MM.1S (cell line): ENCODE measurements around the gene ZNF667.

Source experiments
- DNase-seq: peaks from one replicate; pipeline ENCODE4 v3.0.0-alpha.2; 2015
- H2AFZ ChIP-seq: fragments of 300-600 bp; sonication (generic); 2 replicates; pipeline ENCODE4 v1.6.0; 2016; ENCODE audit warnings: antibody characterized with exemption, low read length
- H3F3A ChIP-seq: fragments of 300-600 bp; sonication (generic); 2 replicates; pipeline ENCODE4 v1.6.1; 2016; ENCODE audit warnings: mild to moderate bottlenecking, antibody characterized with exemption, low read length, moderate library complexity, mixed read lengths; ENCODE audit not compliant: insufficient read depth
- H3K27ac ChIP-seq: fragments of 300-600 bp; sonication (generic); 2 replicates; pipeline ENCODE4 v1.5.1; 2016; ENCODE audit warnings: mild to moderate bottlenecking, low read length
- H3K27me3 ChIP-seq: fragments of 300-600 bp; sonication (generic); replicated peaks from 2 replicates; pipeline ENCODE4 v1.6.0; 2016; ENCODE audit warnings: low read length; ENCODE audit not compliant: insufficient read depth
- H3K36me3 ChIP-seq: fragments of 300-600 bp; sonication (generic); replicated peaks from 2 replicates; pipeline ENCODE4 v1.6.1; 2016; ENCODE audit warnings: mild to moderate bottlenecking, low read length, mixed read lengths; ENCODE audit not compliant: insufficient read depth
- H3K4me1 ChIP-seq: fragments of 300-600 bp; sonication (generic); 2 replicates; pipeline ENCODE4 v1.6.1; 2016; ENCODE audit warnings: low read length, mixed read lengths
- H3K4me2 ChIP-seq: fragments of 300-600 bp; sonication (generic); 2 replicates; pipeline ENCODE4 v1.6.0; 2016; ENCODE audit warnings: low read depth, low read length
- H3K4me3 ChIP-seq: fragments of 300-600 bp; sonication (generic); 2 replicates; pipeline ENCODE4 v1.5.1; 2016; ENCODE audit warnings: low read length, mixed read lengths
- H3K79me2 ChIP-seq: fragments of 300-600 bp; sonication (generic); 2 replicates; pipeline ENCODE4 v1.6.1; 2016; ENCODE audit warnings: mixed run types, low read length, mixed read lengths
- H3K9ac ChIP-seq: fragments of 300-600 bp; sonication (generic); 2 replicates; pipeline ENCODE4 v1.6.1; 2016; ENCODE audit warnings: low read length, mixed read lengths
- H3K9me2 ChIP-seq: fragments of 300-600 bp; sonication (generic); replicated peaks from 2 replicates; pipeline ENCODE4 v1.6.1; 2016; ENCODE audit warnings: mild to moderate bottlenecking, low read length, mixed read lengths; ENCODE audit not compliant: insufficient read depth
- H3K9me3 ChIP-seq: fragments of 300-600 bp; sonication (generic); replicated peaks from 2 replicates; pipeline ENCODE4 v1.6.1; 2016; ENCODE audit warnings: mild to moderate bottlenecking, low read length, mixed read lengths; ENCODE audit not compliant: insufficient read depth
- H4K20me1 ChIP-seq: fragments of 300-600 bp; sonication (generic); 2 replicates; pipeline ENCODE4 v1.6.1; 2016; ENCODE audit warnings: mild to moderate bottlenecking, low read length, moderate library complexity, mixed read lengths; ENCODE audit not compliant: insufficient read depth
- EZH2 ChIP-seq: fragments of 300-600 bp; sonication (generic); optimal IDR thresholded peaks from 2 replicates; pipeline ENCODE3; 2017; ENCODE audit warnings: low read depth, mild to moderate bottlenecking, antibody characterized with exemption, low read length, mixed read lengths
- EZH2phosphoT487 ChIP-seq: fragments of 300-600 bp; sonication (generic); IDR thresholded peaks from 2 replicates; pipeline ENCODE4 v1.6.1; 2018; ENCODE audit warnings: antibody characterized with exemption, low read length
- TF ChIP-seq, protein P1 (sequence below): fragments of 300-600 bp; sonication (generic); IDR thresholded peaks from 2 replicates; pipeline ENCODE4 v1.5.1; 2016; ENCODE audit warnings: antibody characterized with exemption, low read length, mixed read lengths

Gene ZNF667

GRCh38 chr19:56477429-56478338, 539 bp upstream of the ZNF667 start:
- H3K9ac ChIP-seq, result no peak overlapping the region
- no peaks in the 10 kb centered on the region for H3K36me3 ChIP-seq
- H3K9me2 ChIP-seq, result no peaks in the 10 kb centered on the region
- no peaks in the 10 kb centered on the region for H3K27me3 ChIP-seq
- H3K27ac ChIP-seq, result no peak overlapping the region
- no peak overlapping the region for H3K4me3 ChIP-seq
- H3K79me2 ChIP-seq, result no peaks in the 10 kb centered on the region
- DNase-seq, result no peak
- H3K4me2 ChIP-seq, result no peak overlapping the region
- TF ChIP-seq, protein P1, sequence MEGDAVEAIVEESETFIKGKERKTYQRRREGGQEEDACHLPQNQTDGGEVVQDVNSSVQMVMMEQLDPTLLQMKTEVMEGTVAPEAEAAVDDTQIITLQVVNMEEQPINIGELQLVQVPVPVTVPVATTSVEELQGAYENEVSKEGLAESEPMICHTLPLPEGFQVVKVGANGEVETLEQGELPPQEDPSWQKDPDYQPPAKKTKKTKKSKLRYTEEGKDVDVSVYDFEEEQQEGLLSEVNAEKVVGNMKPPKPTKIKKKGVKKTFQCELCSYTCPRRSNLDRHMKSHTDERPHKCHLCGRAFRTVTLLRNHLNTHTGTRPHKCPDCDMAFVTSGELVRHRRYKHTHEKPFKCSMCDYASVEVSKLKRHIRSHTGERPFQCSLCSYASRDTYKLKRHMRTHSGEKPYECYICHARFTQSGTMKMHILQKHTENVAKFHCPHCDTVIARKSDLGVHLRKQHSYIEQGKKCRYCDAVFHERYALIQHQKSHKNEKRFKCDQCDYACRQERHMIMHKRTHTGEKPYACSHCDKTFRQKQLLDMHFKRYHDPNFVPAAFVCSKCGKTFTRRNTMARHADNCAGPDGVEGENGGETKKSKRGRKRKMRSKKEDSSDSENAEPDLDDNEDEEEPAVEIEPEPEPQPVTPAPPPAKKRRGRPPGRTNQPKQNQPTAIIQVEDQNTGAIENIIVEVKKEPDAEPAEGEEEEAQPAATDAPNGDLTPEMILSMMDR, result no peak
- TF ChIP-seq EZH2phosphoT487, result no peak
- no peak for TF ChIP-seq EZH2
- no peaks in the 10 kb centered on the region for H3K4me1 ChIP-seq
- H4K20me1 ChIP-seq, result no peaks in the 10 kb centered on the region
- H3K9me3 ChIP-seq, result no peaks in the 10 kb centered on the region
- no peaks in the 10 kb centered on the region for H3F3A ChIP-seq
- no peak overlapping the region for H2AFZ ChIP-seq

DNA sequence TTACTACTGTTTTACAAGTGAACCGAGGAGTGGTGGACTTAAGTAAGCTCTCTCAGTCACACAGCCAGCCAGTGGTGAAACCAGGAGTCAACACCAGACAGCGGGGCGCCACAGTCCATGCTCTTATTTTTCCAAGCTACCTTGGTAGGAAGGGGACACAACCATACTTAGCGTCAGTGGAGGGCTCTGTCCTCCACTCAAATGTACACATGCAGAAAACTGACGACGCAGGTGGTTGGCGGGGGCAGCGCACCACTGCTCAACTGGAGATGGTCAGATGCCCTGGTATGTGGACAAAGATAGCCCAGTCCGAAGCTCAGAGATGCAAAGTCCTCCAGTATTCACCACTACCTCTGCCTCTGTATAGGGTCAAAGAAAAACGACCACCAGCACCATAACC, 1.1 kb downstream of the ZNF667 start:
- Histone ChIP-seq H4K20me1 (no peaks in the 10 kb centered on the region), H2AFZ (no peak overlapping the region), H3K27ac (no peak overlapping the region), H3K4me3 (no peak overlapping the region), H3K9me2 (no peaks in the 10 kb centered on the region), H3K79me2 (no peaks in the 10 kb centered on the region), H3K27me3 (no peaks in the 10 kb centered on the region), H3K4me1 (no peaks in the 10 kb centered on the region), H3K9ac (no peak overlapping the region), H3K9me3 (no peaks in the 10 kb centered on the region), H3K4me2 (no peak overlapping the region), H3F3A (no peaks in the 10 kb centered on the region), H3K36me3 (no peaks in the 10 kb centered on the region)
- TF ChIP-seq EZH2phosphoT487 (no peak), EZH2 (no peak)
- TF ChIP-seq, protein P1, result no peak
- DNase-seq, result no peak

DNA sequence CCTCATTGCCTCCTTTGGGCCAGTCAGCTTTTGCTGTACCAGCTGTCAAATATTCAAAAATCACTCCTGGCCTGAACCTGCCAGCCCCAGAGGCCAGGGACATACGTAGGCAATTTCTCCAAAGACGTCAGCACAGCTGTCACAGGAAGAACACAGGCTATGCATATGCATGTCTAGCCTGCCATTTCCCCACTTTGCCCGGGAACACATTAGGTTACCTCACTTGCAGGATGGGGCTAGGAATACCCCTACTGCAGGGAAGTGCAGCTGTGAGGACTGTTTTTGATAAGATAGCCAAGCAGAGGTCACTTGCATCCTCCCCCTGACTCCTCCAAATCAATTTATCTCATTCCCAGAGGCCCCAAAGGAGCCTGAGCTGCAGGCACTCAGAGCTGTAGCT, 2.8 kb downstream of the ZNF667 start:
- no peak for DNase-seq
- Histone ChIP-seq H2AFZ (no peak overlapping the region), H3K4me3 (no peak overlapping the region), H3K9me2 (no peaks in the 10 kb centered on the region), H3K27ac (no peak overlapping the region), H3K4me2 (no peak overlapping the region), H3K9ac (no peak overlapping the region), H3K36me3 (no peaks in the 10 kb centered on the region), H3K79me2 (no peaks in the 10 kb centered on the region), H3K4me1 (no peaks in the 10 kb centered on the region), H3K9me3 (no peaks in the 10 kb centered on the region), H4K20me1 (no peaks in the 10 kb centered on the region), H3K27me3 (no peaks in the 10 kb centered on the region), H3F3A (no peaks in the 10 kb centered on the region)
- TF ChIP-seq, protein P1, result no peak
- TF ChIP-seq EZH2phosphoT487, result no peak
